Measurements from ENCODE around the gene APPL2.

The APPL2 gene

GRCh38 chr12:105270671-105271255 lies 34.8 kb upstream of the APPL2 start:
- no peak for TF ChIP-seq CTCF (IDR thresholded peaks at IDR 0.05; ENCODE audit: low read depth, low read length)
- DNase-seq (ENCODE audit: low read depth, low spot score) = no peak
- in situ Hi-C loops (cut with HindIII; ENCODE audit: low sequenced_read_pairs) = no loop called here
- H3K4me3 ChIP-seq (ENCODE audit: low read depth, low read length) = no peak overlapping the region

GRCh38 chr12:105267711-105268110 lies 31.7 kb upstream of the APPL2 start:
- in situ Hi-C loops (cut with HindIII; ENCODE audit: low sequenced_read_pairs) = no loop called here
- no peak for TF ChIP-seq CTCF (IDR thresholded peaks at IDR 0.05; ENCODE audit: low read depth, low read length)
- DNase-seq (ENCODE audit: low read depth, low spot score) = no peak
- H3K4me3 ChIP-seq (ENCODE audit: low read depth, low read length) = no peak overlapping the region

GRCh38 chr12:105264771-105265170 lies 28.8 kb upstream of the APPL2 start:
- TF ChIP-seq CTCF (IDR thresholded peaks at IDR 0.05; ENCODE audit: low read depth, low read length) = no peak
- no peak overlapping the region for H3K4me3 ChIP-seq (ENCODE audit: low read depth, low read length)
- DNase-seq (ENCODE audit: low read depth, low spot score) = no peak
- in situ Hi-C loops (cut with HindIII; ENCODE audit: low sequenced_read_pairs) = no loop called here

- no peak overlapping the region for H3K4me3 ChIP-seq (ENCODE audit: low read depth, low read length)
- in situ Hi-C loops (cut with HindIII; ENCODE audit: low sequenced_read_pairs) = no loop called here
- DNase-seq (ENCODE audit: low read depth, low spot score) = no peak
- no peak for TF ChIP-seq CTCF (IDR thresholded peaks at IDR 0.05; ENCODE audit: low read depth, low read length)
Observed at GRCh38 chr12:105262461-105263184, 26.6 kb upstream of the APPL2 start.

- no peak overlapping the region for H3K4me3 ChIP-seq (ENCODE audit: low read depth, low read length)
- no peak for DNase-seq (ENCODE audit: low read depth, low spot score)
- no peak for TF ChIP-seq CTCF (IDR thresholded peaks at IDR 0.05; ENCODE audit: low read depth, low read length)
- in situ Hi-C loops (cut with HindIII; ENCODE audit: low sequenced_read_pairs) = no loop called here
Observed at GRCh38 chr12:105261010-105261409, 25.0 kb upstream of the APPL2 start.

- TF ChIP-seq CTCF (IDR thresholded peaks at IDR 0.05; ENCODE audit: low read depth, low read length) = no peak
- H3K4me3 ChIP-seq (ENCODE audit: low read depth, low read length) = no peak overlapping the region
- DNase-seq (ENCODE audit: low read depth, low spot score) = no peak
- in situ Hi-C loops (cut with HindIII; ENCODE audit: low sequenced_read_pairs) = no loop called here
Observed at GRCh38 chr12:105259226-105259625, 23.3 kb upstream of the APPL2 start.
